ENCODE results near the gene CASP5.
"Not testable (repeated sequence)": the region's sequence is repeated elsewhere in the genome, so short reads cannot be mapped to it uniquely, and the experiment has no call there.

The CASP5 gene

GRCh38 chr11:104984808-104985207 is 38.2 kb downstream of the CASP5 start:
- no peak overlapping the region for H3K4me3 ChIP-seq (ENCODE audit: low read depth, low read length)
- no peak for DNase-seq (ENCODE audit: low read depth)
- TF ChIP-seq CTCF (IDR thresholded peaks at IDR 0.05; ENCODE audit: insufficient read depth, low read depth, low read length, missing control alignments) = no peak

GRCh38 chr11:104979839-104980238 is 43.1 kb downstream of the CASP5 start:
- no peak overlapping the region for H3K4me3 ChIP-seq (ENCODE audit: low read depth, low read length)
- DNase-seq (ENCODE audit: low read depth) = no peak
- no peak for TF ChIP-seq CTCF (IDR thresholded peaks at IDR 0.05; ENCODE audit: insufficient read depth, low read depth, low read length, missing control alignments)

- no peak for DNase-seq (ENCODE audit: low read depth)
- no peak for TF ChIP-seq CTCF (IDR thresholded peaks at IDR 0.05; ENCODE audit: insufficient read depth, low read depth, low read length, missing control alignments)
- H3K4me3 ChIP-seq (ENCODE audit: low read depth, low read length) = no peak overlapping the region
Observed at GRCh38 chr11:104973616-104974015, 49.4 kb downstream of the CASP5 start.

- H3K4me3 ChIP-seq (ENCODE audit: low read depth, low read length); DNase-seq (ENCODE audit: low read depth): not testable (repeated sequence)
Observed at GRCh38 chr11:104972924-104973323, 50.0 kb downstream of the CASP5 start.

- H3K4me3 ChIP-seq (ENCODE audit: low read depth, low read length) = no peak overlapping the region
- no peak for DNase-seq (ENCODE audit: low read depth)
- no peak for TF ChIP-seq CTCF (IDR thresholded peaks at IDR 0.05; ENCODE audit: insufficient read depth, low read depth, low read length, missing control alignments)
Observed at GRCh38 chr11:104970756-104971155, 52.2 kb downstream of the CASP5 start.

GRCh38 chr11:104968856-104969776 is 53.9 kb downstream of the CASP5 start:
- no peak for TF ChIP-seq CTCF (IDR thresholded peaks at IDR 0.05; ENCODE audit: insufficient read depth, low read depth, low read length, missing control alignments)
- peak overlapping the region; percentile 92 for H3K4me3 ChIP-seq (ENCODE audit: low read depth, low read length)
- no peak for DNase-seq (ENCODE audit: low read depth)

- DNase-seq (ENCODE audit: low read depth) = peak; percentile 50
- TF ChIP-seq CTCF (IDR thresholded peaks at IDR 0.05; ENCODE audit: insufficient read depth, low read depth, low read length, missing control alignments) = no peak
- H3K4me3 ChIP-seq (ENCODE audit: low read depth, low read length) = peak within 1 kb of the TSS; percentile 92
Observed at GRCh38 chr11:104968355-104968855, 54.6 kb downstream of the CASP5 start, which contains the start of gene CASP4. CASP4 (minus strand) TSS chr11:104968574; CDS start chr11:104968525, 49 bp downstream.

Data from GM12865 (cell line).